EL (cell line): Measurements from ENCODE around the gene PCGF2.

Source experiments
- DNase-seq: peaks from one replicate; pipeline ENCODE4 v3.0.0-alpha.2; 2016

PCGF2 gene

GRCh38 chr17:38702166-38702915 lies 45.8 kb downstream of the PCGF2 start:
- DNase-seq = peak; percentile 90

- peak; percentile 56 for DNase-seq
Observed at GRCh38 chr17:38701504-38702165, 46.5 kb downstream of the PCGF2 start.

GRCh38 chr17:38698760-38699159 lies 49.4 kb downstream of the PCGF2 start:
- no peak for DNase-seq

GRCh38 chr17:38697061-38697820 lies 50.9 kb downstream of the PCGF2 start:
- no peak for DNase-seq

- peak; percentile 48 for DNase-seq
Observed at GRCh38 chr17:38693700-38694329, 54.3 kb downstream of the PCGF2 start.

- no peak for DNase-seq
Observed at GRCh38 chr17:38691154-38691553, 57.0 kb downstream of the PCGF2 start.

- DNase-seq = no peak
Observed at GRCh38 chr17:38690386-38690785, 57.8 kb downstream of the PCGF2 start.

GRCh38 chr17:38687286-38687685 lies 60.9 kb downstream of the PCGF2 start:
- peak; percentile 64 for DNase-seq

- no peak for DNase-seq
Observed at GRCh38 chr17:38685491-38685890, 62.6 kb downstream of the PCGF2 start.
